Neural crest cell (in vitro differentiated cells): ENCODE measurements around the gene NHLRC2. TPM values are rescaled to one million over a fixed set of nuclear protein-coding genes. Genes with fewer than 3 reads are reported as not detected.

Source experiments
- DNase-seq: peaks from one replicate; pipeline ENCODE4 v3.0.0; 2021; ENCODE audit warnings: low read depth, mixed read lengths, low spot score
- H3K27ac Mint-ChIP-seq: one replicate; pipeline ENCODE4 v1.8.0; 2021; ENCODE audit warnings: mild to moderate bottlenecking, mixed read lengths; ENCODE audit not compliant: unreplicated experiment
- H3K27me3 Mint-ChIP-seq: 2 replicates; pipeline ENCODE4 v1.8.0; 2021; ENCODE audit warnings: low read depth, mild to moderate bottlenecking, mixed read lengths
- H3K36me3 Mint-ChIP-seq: 2 replicates; pipeline ENCODE4 v1.8.0; 2021; ENCODE audit warnings: low read depth, mild to moderate bottlenecking, mixed read lengths
- H3K4me1 Mint-ChIP-seq: 2 replicates; pipeline ENCODE4 v1.8.0; 2021; ENCODE audit warnings: mixed read lengths
- H3K4me3 Mint-ChIP-seq: one replicate; pipeline ENCODE4 v1.8.0; 2021; ENCODE audit warnings: mild to moderate bottlenecking, mixed read lengths
- H3K9me3 Mint-ChIP-seq: 2 replicates; pipeline ENCODE4 v1.8.0; 2021; ENCODE audit warnings: mixed read lengths
- total RNA-seq: library from RNA; stranded (reverse); gene quantifications from 2 replicates; pipeline ENCODE4 v1.2.1, GENCODE V29; 2021
- TF ChIP-seq, protein P1 (sequence below): fragments of 200-600 bp; sonication (generic); conservative IDR thresholded peaks from 2 replicates; pipeline ENCODE4 v1.5.0; 2021; ENCODE audit warnings: antibody characterized with exemption, mild to moderate bottlenecking

Gene NHLRC2
- total RNA-seq, 1 donor from 2014 or later: 58.7 TPM

DNA sequence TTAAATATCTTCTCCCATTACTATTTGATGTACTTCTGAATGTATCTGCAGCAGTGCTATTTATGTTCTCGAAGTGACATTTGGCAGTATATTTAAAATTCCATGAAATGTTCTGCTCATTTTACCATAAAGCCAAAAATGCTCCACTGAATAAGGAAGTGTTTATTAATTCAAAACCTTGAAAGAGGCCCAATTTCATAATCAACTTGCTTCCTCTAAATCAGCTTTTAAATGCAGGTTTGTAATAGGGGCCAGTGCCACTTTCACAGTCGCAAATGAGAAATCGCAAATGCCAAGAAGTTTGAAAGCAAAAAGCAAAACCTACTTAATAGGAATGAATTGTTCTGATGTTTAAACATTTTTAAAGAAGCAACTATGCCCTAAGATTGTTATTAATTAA is 11.4 kb downstream of the NHLRC2 start:
- no peak for DNase-seq
- Mint-ChIP-seq H3K36me3 (peaks cover 47% of the 10 kb centered on the region), H3K4me3 (no peak overlapping the region), H3K27me3 (no peaks in the 10 kb centered on the region), H3K4me1 (no peaks in the 10 kb centered on the region), H3K9me3 (no peaks in the 10 kb centered on the region), H3K27ac (no peak overlapping the region)
- TF ChIP-seq, protein P1, sequence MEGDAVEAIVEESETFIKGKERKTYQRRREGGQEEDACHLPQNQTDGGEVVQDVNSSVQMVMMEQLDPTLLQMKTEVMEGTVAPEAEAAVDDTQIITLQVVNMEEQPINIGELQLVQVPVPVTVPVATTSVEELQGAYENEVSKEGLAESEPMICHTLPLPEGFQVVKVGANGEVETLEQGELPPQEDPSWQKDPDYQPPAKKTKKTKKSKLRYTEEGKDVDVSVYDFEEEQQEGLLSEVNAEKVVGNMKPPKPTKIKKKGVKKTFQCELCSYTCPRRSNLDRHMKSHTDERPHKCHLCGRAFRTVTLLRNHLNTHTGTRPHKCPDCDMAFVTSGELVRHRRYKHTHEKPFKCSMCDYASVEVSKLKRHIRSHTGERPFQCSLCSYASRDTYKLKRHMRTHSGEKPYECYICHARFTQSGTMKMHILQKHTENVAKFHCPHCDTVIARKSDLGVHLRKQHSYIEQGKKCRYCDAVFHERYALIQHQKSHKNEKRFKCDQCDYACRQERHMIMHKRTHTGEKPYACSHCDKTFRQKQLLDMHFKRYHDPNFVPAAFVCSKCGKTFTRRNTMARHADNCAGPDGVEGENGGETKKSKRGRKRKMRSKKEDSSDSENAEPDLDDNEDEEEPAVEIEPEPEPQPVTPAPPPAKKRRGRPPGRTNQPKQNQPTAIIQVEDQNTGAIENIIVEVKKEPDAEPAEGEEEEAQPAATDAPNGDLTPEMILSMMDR: no peak

DNA sequence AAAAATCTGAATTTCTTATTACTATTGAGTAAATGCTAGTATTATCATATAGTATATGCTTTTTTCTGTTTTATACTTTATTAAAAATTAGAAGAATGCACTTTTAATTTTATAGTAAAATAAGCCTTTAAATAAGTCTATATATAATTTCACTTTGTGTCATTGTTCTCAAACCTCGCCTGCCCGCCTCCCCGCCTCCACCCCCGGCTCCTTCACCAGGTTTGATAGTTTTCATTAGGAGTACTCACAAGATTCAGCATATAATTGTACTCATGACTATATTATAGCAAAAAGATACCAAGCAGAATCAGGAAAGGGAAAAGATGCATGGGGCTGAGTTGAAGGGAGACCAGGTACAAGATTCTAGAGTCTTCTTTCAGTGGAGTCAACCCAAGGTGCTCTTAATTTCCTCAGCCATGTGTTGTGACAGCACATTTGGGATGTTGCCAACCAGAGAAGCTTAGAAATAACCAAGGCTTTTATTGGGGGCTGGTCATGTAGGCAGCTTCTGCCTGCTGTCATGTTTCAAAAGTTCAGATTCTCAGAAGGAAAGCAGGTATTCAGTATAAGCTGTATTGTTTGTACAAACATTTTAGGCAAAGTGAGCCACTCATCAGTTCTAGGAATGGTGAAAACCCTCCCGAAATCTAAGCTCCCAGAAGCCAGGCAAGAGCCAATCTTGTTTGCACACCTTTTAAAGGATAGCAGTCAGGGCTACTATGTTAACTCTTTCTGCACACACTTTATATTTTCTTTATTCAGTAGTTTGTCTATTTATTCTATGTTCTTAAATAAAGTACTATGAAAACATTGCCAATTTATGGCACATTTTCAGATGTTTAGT is 12.3 kb downstream of the NHLRC2 start:
- Mint-ChIP-seq H3K9me3 (peaks cover 3% of the 10 kb centered on the region), H3K27me3 (no peaks in the 10 kb centered on the region), H3K4me3 (no peak overlapping the region), H3K36me3 (peaks cover 42% of the 10 kb centered on the region), H3K27ac (no peak overlapping the region), H3K4me1 (no peaks in the 10 kb centered on the region)
- TF ChIP-seq, protein P1: no peak
- DNase-seq: no peak

DNA sequence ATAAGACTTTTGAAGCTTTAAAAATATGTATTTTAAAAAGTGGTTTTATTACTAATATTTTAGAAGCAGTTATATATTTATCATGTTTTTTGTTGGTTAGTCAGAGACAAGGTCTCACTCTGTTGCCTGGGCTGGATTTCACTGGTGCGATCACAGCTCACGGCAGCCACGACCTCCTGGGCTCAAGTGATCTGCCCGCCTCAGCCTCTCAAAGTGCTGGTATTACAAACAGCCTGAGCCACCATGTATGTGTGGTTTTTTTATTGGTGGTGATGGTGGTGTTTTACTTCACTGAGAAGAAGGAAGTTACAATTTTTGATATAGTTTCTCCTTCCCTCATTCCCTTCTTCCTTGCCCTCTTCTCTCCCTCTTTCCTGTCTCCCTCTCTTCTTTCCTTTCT is 13.4 kb downstream of the NHLRC2 start:
- H3K27me3 Mint-ChIP-seq: no peaks in the 10 kb centered on the region
- DNase-seq: no peak
- H3K4me3 Mint-ChIP-seq: no peak overlapping the region
- TF ChIP-seq, protein P1: no peak
- peaks cover 8% of the 10 kb centered on the region for H3K9me3 Mint-ChIP-seq
- peaks cover 45% of the 10 kb centered on the region for H3K36me3 Mint-ChIP-seq
- H3K4me1 Mint-ChIP-seq: no peaks in the 10 kb centered on the region
- no peak overlapping the region for H3K27ac Mint-ChIP-seq

DNA sequence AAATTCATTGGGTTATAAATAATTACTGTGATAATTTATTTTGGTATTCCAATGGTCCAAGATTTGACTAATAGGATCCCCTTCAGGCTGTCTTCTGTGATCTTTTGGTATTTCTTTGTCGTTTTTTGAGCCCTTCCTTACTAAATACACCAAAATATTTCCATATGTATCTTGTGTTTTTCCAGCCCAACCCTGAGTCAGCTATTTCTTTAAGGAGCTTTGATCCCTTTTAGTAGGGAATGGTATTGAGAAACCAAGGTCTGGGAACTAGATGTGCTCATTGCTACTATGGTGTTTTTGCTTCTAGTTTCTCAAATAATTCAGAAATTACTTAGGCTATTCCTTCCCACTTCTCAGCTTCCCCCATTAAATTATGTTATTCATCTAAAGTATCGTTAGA is 15.3 kb downstream of the NHLRC2 start:
- DNase-seq: no peak
- no peaks in the 10 kb centered on the region for H3K27me3 Mint-ChIP-seq
- no peak overlapping the region for H3K4me3 Mint-ChIP-seq
- peaks cover 8% of the 10 kb centered on the region for H3K9me3 Mint-ChIP-seq
- H3K36me3 Mint-ChIP-seq: peaks cover 43% of the 10 kb centered on the region
- TF ChIP-seq, protein P1: no peak
- H3K4me1 Mint-ChIP-seq: peaks cover 2% of the 10 kb centered on the region
- H3K27ac Mint-ChIP-seq: no peak overlapping the region

DNA sequence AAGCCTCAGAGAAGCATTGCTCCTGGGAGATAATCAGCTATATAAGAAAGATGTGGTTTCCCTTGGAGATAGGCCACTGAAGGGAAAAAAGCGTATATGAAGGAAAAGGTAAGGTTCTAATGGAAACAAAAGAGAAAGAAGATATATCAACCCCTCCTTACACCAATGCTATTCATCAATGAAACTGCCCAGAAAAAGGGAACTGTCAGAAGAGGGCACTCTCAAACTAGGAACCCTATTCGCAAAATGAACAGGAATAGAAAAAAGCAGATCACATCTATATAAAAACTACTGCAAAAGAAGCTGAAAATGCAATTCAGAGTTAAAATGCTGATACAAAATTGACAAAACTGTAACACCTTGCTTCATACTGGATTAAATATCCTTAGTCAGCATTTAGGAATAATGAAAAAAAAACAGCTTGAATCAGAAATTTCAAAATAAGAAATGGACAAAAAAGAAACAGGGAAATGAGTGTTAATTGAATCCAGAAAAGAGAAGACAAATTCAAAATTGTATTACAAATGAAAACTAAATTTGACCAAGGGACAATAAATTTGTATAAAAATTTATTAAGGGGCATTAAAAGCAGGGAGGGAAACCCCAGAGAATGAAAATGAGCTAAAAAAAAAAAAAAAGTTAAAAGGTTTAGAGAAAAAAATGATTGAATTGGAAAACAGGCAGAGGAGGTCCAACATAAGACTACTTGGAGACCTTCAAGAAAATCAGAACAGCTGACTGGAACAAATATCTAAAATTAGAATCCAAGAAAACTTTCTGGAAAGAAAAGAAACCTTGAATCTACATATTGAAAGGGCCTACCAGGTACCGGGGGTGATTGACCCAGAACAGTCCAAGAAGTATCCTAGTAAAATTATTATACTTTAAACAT is 17.9 kb downstream of the NHLRC2 start:
- H3K4me1 Mint-ChIP-seq: peaks cover 12% of the 10 kb centered on the region
- TF ChIP-seq, protein P1: no peak
- H3K4me3 Mint-ChIP-seq: no peak overlapping the region
- H3K27me3 Mint-ChIP-seq: no peaks in the 10 kb centered on the region
- peaks cover 8% of the 10 kb centered on the region for H3K9me3 Mint-ChIP-seq
- no peak overlapping the region for H3K27ac Mint-ChIP-seq
- DNase-seq: no peak
- H3K36me3 Mint-ChIP-seq: peaks cover 48% of the 10 kb centered on the region
